Activated CD8-positive, alpha-beta T cell treated with anti-CD3 and anti-CD28 coated beads, Interleukin-2, amount 10 ng/mL, durations not matched to agents 7 days and 5 days (primary cell): ENCODE results near the gene MAEA. TPM values are rescaled to one million over a fixed set of nuclear protein-coding genes. Genes with fewer than 3 reads are reported as not detected.

Experiments used
- ATAC-seq: fragments of 150-1000 bp; cut with Tn5 transposase; one replicate; pipeline ENCODE4 v1.10.0; 2021; ENCODE audit warnings: moderate library complexity
- CTCF ChIA-PET: fragments of 350-600 bp; sonication (Branson Sonifier 250); formaldehyde crosslinking; loops from one replicate; lab custom pipeline; 2021; ENCODE audit warnings: antibody characterized with exemption; lab: Charles Lee
- POLR2A ChIA-PET: fragments of 350-600 bp; sonication (Branson Sonifier 250); formaldehyde crosslinking; loops from one replicate; lab custom pipeline; 2021; ENCODE audit warnings: antibody characterized with exemption; lab: Charles Lee
- DNase-seq: peaks from one replicate; pipeline ENCODE4 v3.0.0-alpha.2; 2020
- H3K27ac Mint-ChIP-seq: one replicate; pipeline ENCODE4 v1.8.0; 2021; ENCODE audit warnings: mild to moderate bottlenecking, mixed read lengths
- H3K27me3 Mint-ChIP-seq: one replicate; pipeline ENCODE4 v1.8.0; 2021; ENCODE audit warnings: low read depth, mixed read lengths
- H3K36me3 Mint-ChIP-seq: one replicate; pipeline ENCODE4 v1.8.0; 2021; ENCODE audit warnings: low read depth, mixed read lengths
- H3K4me1 Mint-ChIP-seq: one replicate; pipeline ENCODE4 v1.8.0; 2021; ENCODE audit warnings: low read depth, mixed read lengths
- H3K4me3 Mint-ChIP-seq: one replicate; pipeline ENCODE4 v1.8.0; 2021; ENCODE audit warnings: mild to moderate bottlenecking, mixed read lengths
- H3K9me3 Mint-ChIP-seq: one replicate; pipeline ENCODE4 v1.8.0; 2022; ENCODE audit warnings: mixed read lengths; ENCODE audit not compliant: insufficient read depth
- total RNA-seq, 2 experiments: library from RNA; stranded (reverse); gene quantifications; one replicate each; pipeline ENCODE4 v1.2.3, GENCODE V29; 2021

Gene MAEA
- total RNA-seq, 2 experiments from 2014 or later: 60.3 to 65.1 TPM

- POLR2A ChIA-PET: no interaction called here
- H3K27me3 Mint-ChIP-seq: no peaks in the 10 kb centered on the region
- CTCF ChIA-PET: interaction anchor here (1.0 to 1.9 kb wide), 3 partner anchors 22 to 80 kb away, joined by 3 to 6 read pairs (median 3); no protein-coding TSS in a partner anchor
- DNase-seq: no peak
- peak overlapping the region; percentile 88 for H3K4me3 Mint-ChIP-seq
- peak overlapping the region; percentile 95 for H3K27ac Mint-ChIP-seq
- no peak for ATAC-seq
- H3K36me3 Mint-ChIP-seq: peaks cover 33% of the 10 kb centered on the region
- peaks cover 50% of the 10 kb centered on the region for H3K4me1 Mint-ChIP-seq
- H3K9me3 Mint-ChIP-seq: no peaks in the 10 kb centered on the region
These were observed 44.1 kb upstream of the MAEA start for GRCh38 chr4:1245481-1246051.

GRCh38 chr4:1246111-1246881 is 43.4 kb upstream of the MAEA start:
- no peak for DNase-seq
- H3K4me3 Mint-ChIP-seq: peak overlapping the region; percentile 88

GRCh38 chr4:1246901-1247863 is 42.5 kb upstream of the MAEA start:
- ChIA-PET CTCF (interaction anchor here (0.7 to 4.8 kb wide), 8 partner anchors 21 to 116 kb away, joined by 3 to 57 read pairs (median 4); no protein-coding TSS in a partner anchor), POLR2A (interaction anchor here (0.9 to 5.9 kb wide), 8 partner anchors 9 to 110 kb away, joined by 3 to 123 read pairs (median 12); partner anchors contain the start of genes MAEA and UVSSA)
- peak overlapping the region; percentile 95 for H3K27ac Mint-ChIP-seq
- H3K36me3 Mint-ChIP-seq: peaks cover 43% of the 10 kb centered on the region
- DNase-seq: peak; percentile 42
- no peak for ATAC-seq
- peak overlapping the region; percentile 88 for H3K4me3 Mint-ChIP-seq
- no peaks in the 10 kb centered on the region for H3K27me3 Mint-ChIP-seq
- no peaks in the 10 kb centered on the region for H3K9me3 Mint-ChIP-seq
- H3K4me1 Mint-ChIP-seq: peaks cover 63% of the 10 kb centered on the region

More at GRCh38 chr4:1246111-1246881, 43.4 kb upstream of the MAEA start:
- POLR2A ChIA-PET: interaction anchor here (1.1 to 5.9 kb wide), 4 partner anchors 20 to 102 kb away, joined by 3 to 123 read pairs (median 22); no protein-coding TSS in a partner anchor
- H3K4me1 Mint-ChIP-seq: peaks cover 57% of the 10 kb centered on the region
- H3K27me3 Mint-ChIP-seq: no peaks in the 10 kb centered on the region
- CTCF ChIA-PET: interaction anchor here (1.0 to 4.8 kb wide), 6 partner anchors 21 to 80 kb away, joined by 3 to 57 read pairs (median 4); no protein-coding TSS in a partner anchor
- no peaks in the 10 kb centered on the region for H3K9me3 Mint-ChIP-seq
- no peak for ATAC-seq
- peaks cover 37% of the 10 kb centered on the region for H3K36me3 Mint-ChIP-seq
- H3K27ac Mint-ChIP-seq: peak overlapping the region; percentile 95

GRCh38 chr4:1247864-1248244 is 41.8 kb upstream of the MAEA start:
- CTCF ChIA-PET: interaction anchor here (0.8 to 4.8 kb wide), 9 partner anchors 20 to 117 kb away, joined by 3 to 57 read pairs (median 4); partner anchors contain the start of gene MAEA

GRCh38 chr4:1248245-1249147 is 41.2 kb upstream of the MAEA start, which contains the start of gene CTBP1:
Gene CTBP1 (minus strand): TSS chr4:1249130. CDS start chr4:1241331, 7,799 bp downstream.
- peak within 1 kb of the TSS; percentile 95 for H3K27ac Mint-ChIP-seq
- ATAC-seq: peak; percentile 47
- ChIA-PET POLR2A (interaction anchor here (0.6 to 5.9 kb wide), 18 partner anchors 8 to 467 kb away, joined by 3 to 123 read pairs (median 3); partner anchors contain the start of genes MAEA and UVSSA), CTCF (interaction anchor here (0.8 to 4.8 kb wide), 6 partner anchors 11 to 117 kb away, joined by 3 to 57 read pairs (median 4); partner anchors contain the start of genes MAEA and UVSSA)
- H3K4me1 Mint-ChIP-seq: peaks cover 65% of the 10 kb centered on the region
- DNase-seq: peak; percentile 83
- peaks cover 54% of the 10 kb centered on the region for H3K36me3 Mint-ChIP-seq
- H3K27me3 Mint-ChIP-seq: no peaks in the 10 kb centered on the region
- H3K9me3 Mint-ChIP-seq: peaks cover 11% of the 10 kb centered on the region
- peak within 1 kb of the TSS; percentile 88 for H3K4me3 Mint-ChIP-seq

More at GRCh38 chr4:1247864-1248244, 41.8 kb upstream of the MAEA start:
- Mint-ChIP-seq H3K4me3 (peak overlapping the region; percentile 88), H3K27me3 (no peaks in the 10 kb centered on the region), H3K36me3 (peaks cover 47% of the 10 kb centered on the region), H3K4me1 (peaks cover 63% of the 10 kb centered on the region), H3K27ac (peak overlapping the region; percentile 95), H3K9me3 (peaks cover 4% of the 10 kb centered on the region)
- ATAC-seq (peak; percentile 49), DNase-seq (no peak)
- POLR2A ChIA-PET: interaction anchor here (0.7 to 5.9 kb wide), 9 partner anchors 9 to 115 kb away, joined by 3 to 123 read pairs (median 9); partner anchors contain the start of genes MAEA and UVSSA

GRCh38 chr4:1249148-1249730 is 40.5 kb upstream of the MAEA start:
- peak; percentile 64 for ATAC-seq

GRCh38 chr4:1249731-1250526 is 39.8 kb upstream of the MAEA start:
- peak; percentile 62 for DNase-seq
- ChIA-PET CTCF (interaction anchor here (1.0 to 4.8 kb wide), 8 partner anchors 10 to 119 kb away, joined by 3 to 57 read pairs (median 6); partner anchors contain the start of gene UVSSA), POLR2A (interaction anchor here (0.7 to 5.9 kb wide), 13 partner anchors 8 to 468 kb away, joined by 3 to 123 read pairs (median 8); partner anchors contain the start of genes MAEA and UVSSA)
- H3K4me1 Mint-ChIP-seq: peaks cover 67% of the 10 kb centered on the region
- peak; percentile 8 for ATAC-seq
- H3K27ac Mint-ChIP-seq: peak overlapping the region; percentile 95
- H3K27me3 Mint-ChIP-seq: no peaks in the 10 kb centered on the region
- H3K9me3 Mint-ChIP-seq: peaks cover 22% of the 10 kb centered on the region
- peaks cover 66% of the 10 kb centered on the region for H3K36me3 Mint-ChIP-seq
- peak overlapping the region; percentile 86 for H3K4me3 Mint-ChIP-seq

More at GRCh38 chr4:1249148-1249730, 40.5 kb upstream of the MAEA start:
- DNase-seq: peak; percentile 83
- peaks cover 66% of the 10 kb centered on the region for H3K4me1 Mint-ChIP-seq
- H3K4me3 Mint-ChIP-seq: peak overlapping the region; percentile 86
- H3K36me3 Mint-ChIP-seq: peaks cover 60% of the 10 kb centered on the region
- H3K9me3 Mint-ChIP-seq: peaks cover 15% of the 10 kb centered on the region
- POLR2A ChIA-PET: interaction anchor here (0.6 to 5.9 kb wide), 15 partner anchors 9 to 468 kb away, joined by 3 to 123 read pairs (median 8); partner anchors contain the start of genes MAEA and UVSSA
- CTCF ChIA-PET: interaction anchor here (1.0 to 4.8 kb wide), 8 partner anchors 10 to 118 kb away, joined by 3 to 57 read pairs (median 6); partner anchors contain the start of genes MAEA and UVSSA
- no peaks in the 10 kb centered on the region for H3K27me3 Mint-ChIP-seq
- H3K27ac Mint-ChIP-seq: peak overlapping the region; percentile 95

- Mint-ChIP-seq H3K4me3 (peak overlapping the region; percentile 86), H3K9me3 (peaks cover 27% of the 10 kb centered on the region), H3K27me3 (no peaks in the 10 kb centered on the region), H3K27ac (peak overlapping the region; percentile 95), H3K36me3 (peaks cover 65% of the 10 kb centered on the region), H3K4me1 (peaks cover 62% of the 10 kb centered on the region)
- DNase-seq (no peak), ATAC-seq (no peak)
- ChIA-PET POLR2A (interaction anchor here (0.7 to 5.9 kb wide), 7 partner anchors 16 to 113 kb away, joined by 3 to 123 read pairs (median 14); partner anchors contain the start of genes MAEA and UVSSA), CTCF (interaction anchor here (0.8 to 4.8 kb wide), 6 partner anchors 10 to 113 kb away, joined by 3 to 57 read pairs (median 6); partner anchors contain the start of gene UVSSA)
These were observed 39.2 kb upstream of the MAEA start for GRCh38 chr4:1250527-1250812.
